Heart right ventricle (tissue), 16 donors: Measurements from ENCODE around the gene EXOSC7. TPM values are rescaled to one million over a fixed set of nuclear protein-coding genes. Genes with fewer than 3 reads are reported as not detected.
A peak's percentile ranks its signal among the peaks of the same experiment; 100 is the strongest.

Experiments used
- ATAC-seq, 8 donors: fragments of 200-7000 bp; cut with Tn5 transposase; one replicate each; pipeline ENCODE4 v1.9.1; 2020; ENCODE audit warnings: mild to moderate bottlenecking in 8 of 8, moderate library complexity in 8 of 8, moderate number of reproducible peaks in 1 of 8
- DNase-seq, 2 donors: peaks; one replicate each; pipeline ENCODE4 v3.0.0-alpha.2; 2020
- H3K27ac ChIP-seq, 10 donors: fragments of 200-600 bp; sonication (generic) in 2 of 10; one replicate each; pipeline versions ENCODE4 v1.5.0 to v1.8.0; 2020 to 2022; ENCODE audit warnings: mild to moderate bottlenecking in 3 of 10
- H3K27me3 ChIP-seq, 7 donors: fragments of 200-600 bp; one replicate each; pipeline ENCODE4 v1.8.0; 2021 to 2022; ENCODE audit warnings: mild to moderate bottlenecking in 2 of 7
- H3K36me3 ChIP-seq, 9 donors: fragments of 200-600 bp; sonication (generic) in 1 of 9; one replicate each; pipeline versions ENCODE4 v1.5.0 to v1.8.0; 2020 to 2022; ENCODE audit warnings: mild to moderate bottlenecking in 2 of 9
- H3K4me1 ChIP-seq, 9 donors: fragments of 200-600 bp; sonication (generic) in 1 of 9; one replicate each; pipeline versions ENCODE4 v1.5.0 to v1.8.0; 2020 to 2022; ENCODE audit warnings: mild to moderate bottlenecking in 4 of 9
- H3K4me3 ChIP-seq, 10 donors: fragments of 200-600 bp; sonication (generic) in 2 of 10; one replicate each; pipeline versions ENCODE4 v1.5.0 to v1.8.0; 2020 to 2022; ENCODE audit warnings: mild to moderate bottlenecking in 7 of 10, moderate library complexity in 2 of 10
- H3K9me3 ChIP-seq, 11 donors: fragments of 200-600 bp in 10 of 11; sonication (generic) in 2 of 11; one replicate each; pipeline versions ENCODE4 v1.5.0 to v1.8.0; 2013 to 2022; ENCODE audit warnings: mild to moderate bottlenecking in 2 of 11, control low read depth in 1 of 11, moderate library complexity in 1 of 11
- WGBS, 2 donors: extraction: QIAGEN DNeasy Blood & Tissue Kit; methylation state at CpG; one replicate each; pipeline ENCODE4 v1.1.7; 2013; ENCODE audit warnings: inconsistent platforms in 1 of 2; 5-methylcytosine and 5-hydroxymethylcytosine counted together
- intact Hi-C, 10 donors: fragments of 100-400 bp; cut with DNase I; formaldehyde crosslinking; loops; one replicate each; pipeline versions ENCODE4 v1.11.1 to v1.14.2; 2022
- polyA plus RNA-seq, 2 donors: library from polyadenylated mRNA; stranded (reverse); fragments of 200-250 nt; gene quantifications; one replicate each; pipeline ENCODE4 v1.2.3, GENCODE V29; 2013
- total RNA-seq, 10 donors: library from RNA; stranded (reverse); fragmentation: NEBNext Ultra II Directional in 3 of 10; extraction: Animal tissue kit (Norgen Biotek cat#: 25700) in 3 of 10; gene quantifications; one replicate each; pipeline versions ENCODE4 v1.2.1 to v1.2.4, GENCODE V29; 2021 to 2023
- TF ChIP-seq, protein P1 (sequence below), 9 donors: fragments of 200-600 bp; sonication (generic) in 2 of 9; IDR thresholded peaks; one replicate each; pipeline versions ENCODE4 v1.5.0 to v1.8.0; 2021 to 2022; ENCODE audit warnings: antibody characterized with exemption in 9 of 9, mild to moderate bottlenecking in 5 of 9, moderate library complexity in 1 of 9
- donor health status: Arrhythmogenic right ventricular cardiomyopathy.
- donor health status: ischemic (EF 13 %, LVEDD 7.1; RV severe dilation, severe dysfunction).
- donor health status: healthy with polysubstance abuse.
- donor health status: DM: no; HTN: yes; CAD: no.
- donor health status: DM: no; HTN: no; CAD: no.
- donor health status: ischemic (EF 25% LVEDD 6.9; RV normal size, moderate dysfunction).
- donor health status: ischemic (EF 25% LVEDD 5.7; RV mildly dilated, moderate dysfunction).
- donor health status: healthy.
- donor health status: DM: yes; HTN: yes; CAD: no.
- donor health status: Ischemic cardiomyopathy.
- donor health status: ischemic (EF 35%, LVEDD 5.7; RV mildly dilated, moderate dysfunction).
- donor health status: nonischemic (EF 11% LVEDD 7.7; RV severe dilation, severe dysfunction).
- donor health status: DM: yes; HTN: yes; CAD: no.
- donor health status: PGD.
- donor health status: ischemic (EF 29% LVEDD 5.4; RV normal size, mild dysfunction).
- donor health status: nonischemic (EF 23%, LVEDD 6.1; RV moderate dilation, normal function).

Gene EXOSC7
- total and polyA plus RNA-seq, 12 donors: 24.2 to 39.9 (median 32.1) TPM

DNA sequence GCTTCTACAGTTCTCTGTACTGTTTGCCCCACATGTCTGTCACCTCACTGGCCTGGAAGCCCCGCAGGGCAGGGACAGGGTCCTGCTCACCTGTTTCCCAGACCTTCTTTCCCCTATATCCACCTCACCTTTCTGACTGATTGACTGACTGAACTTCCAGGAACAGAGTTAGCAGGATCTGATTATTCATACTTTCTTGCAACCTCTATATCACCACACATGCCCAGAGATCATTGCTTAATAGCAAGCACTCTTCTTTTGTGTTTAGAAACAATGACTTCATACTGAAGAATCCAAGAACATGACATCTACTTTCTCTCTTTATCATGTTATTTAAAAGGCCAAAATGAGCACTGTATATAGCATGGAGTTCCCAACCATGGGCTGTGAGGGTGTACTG is 32.1 kb downstream of the EXOSC7 start:
- 100% methylated on average over 1 of the region's 1 CpG for WGBS, 2 donors
- ATAC-seq (no peak), DNase-seq (no peak)
- Histone ChIP-seq H3K27me3 (no peaks in the 10 kb centered on the region), H3K9me3 (peaks cover 0 to 8% (median 0%) of the 10 kb centered on the region in 11 donors), H3K36me3 (peaks cover 0 to 60% (median 10%) of the 10 kb centered on the region in 9 donors), H3K4me3 (no peak overlapping the region), H3K27ac (peak overlapping the region in 4 of 10 donors; percentile 11 to 90 (median 21)), H3K4me1 (peaks cover 14 to 60% (median 38%) of the 10 kb centered on the region in 9 donors)
- TF ChIP-seq, protein P1, sequence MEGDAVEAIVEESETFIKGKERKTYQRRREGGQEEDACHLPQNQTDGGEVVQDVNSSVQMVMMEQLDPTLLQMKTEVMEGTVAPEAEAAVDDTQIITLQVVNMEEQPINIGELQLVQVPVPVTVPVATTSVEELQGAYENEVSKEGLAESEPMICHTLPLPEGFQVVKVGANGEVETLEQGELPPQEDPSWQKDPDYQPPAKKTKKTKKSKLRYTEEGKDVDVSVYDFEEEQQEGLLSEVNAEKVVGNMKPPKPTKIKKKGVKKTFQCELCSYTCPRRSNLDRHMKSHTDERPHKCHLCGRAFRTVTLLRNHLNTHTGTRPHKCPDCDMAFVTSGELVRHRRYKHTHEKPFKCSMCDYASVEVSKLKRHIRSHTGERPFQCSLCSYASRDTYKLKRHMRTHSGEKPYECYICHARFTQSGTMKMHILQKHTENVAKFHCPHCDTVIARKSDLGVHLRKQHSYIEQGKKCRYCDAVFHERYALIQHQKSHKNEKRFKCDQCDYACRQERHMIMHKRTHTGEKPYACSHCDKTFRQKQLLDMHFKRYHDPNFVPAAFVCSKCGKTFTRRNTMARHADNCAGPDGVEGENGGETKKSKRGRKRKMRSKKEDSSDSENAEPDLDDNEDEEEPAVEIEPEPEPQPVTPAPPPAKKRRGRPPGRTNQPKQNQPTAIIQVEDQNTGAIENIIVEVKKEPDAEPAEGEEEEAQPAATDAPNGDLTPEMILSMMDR (IDR thresholded peaks at IDR 0.05): no peak
- intact Hi-C loops: no loop called here

DNA sequence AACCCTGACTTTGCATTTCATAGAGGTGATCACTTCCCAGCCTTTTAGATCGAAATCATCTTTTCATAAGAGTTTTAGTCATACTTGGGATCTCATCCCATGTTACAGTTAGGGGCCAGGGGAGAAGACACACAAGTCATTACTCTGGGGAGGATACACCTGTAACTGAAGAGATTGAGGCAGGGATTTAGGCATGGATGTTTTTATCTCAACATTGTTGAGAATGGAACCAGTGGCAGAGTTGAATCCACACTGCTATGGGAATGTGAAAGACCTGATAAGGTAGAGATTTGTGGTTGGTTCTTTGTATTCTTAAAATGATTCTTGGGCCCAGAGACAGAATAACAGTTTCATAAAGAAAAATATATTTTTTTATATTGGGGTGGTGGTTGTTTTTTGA is 33.8 kb downstream of the EXOSC7 start:
- H3K27ac ChIP-seq: peak overlapping the region in 6 of 10 donors; percentile 76 to 91 (median 88)

DNA sequence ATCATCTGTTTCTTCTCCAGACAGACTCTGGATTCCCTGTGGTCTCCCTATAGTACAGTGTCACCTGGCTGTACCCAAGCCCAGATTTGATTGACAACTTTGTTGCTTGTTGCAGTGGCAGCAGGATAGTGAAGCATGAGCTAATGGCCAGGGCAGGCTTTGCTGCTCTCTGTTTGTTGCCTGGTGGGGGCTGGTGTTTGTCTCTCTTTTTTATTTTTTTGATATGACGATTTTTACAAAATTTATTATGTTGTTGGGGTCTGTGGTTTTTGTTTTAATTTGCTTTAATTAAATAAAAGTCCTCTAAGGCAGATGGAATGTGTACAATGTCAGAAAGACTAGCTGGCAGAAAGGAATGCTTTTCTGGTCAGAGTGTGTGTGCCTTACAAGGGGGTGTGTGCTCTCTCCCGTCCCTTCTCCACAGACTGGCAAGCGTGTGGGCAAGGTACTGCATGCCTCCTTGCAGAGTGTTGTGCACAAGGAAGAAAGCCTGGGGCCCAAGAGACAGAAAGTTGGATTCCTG is 34.8 kb downstream of the EXOSC7 start:
- Histone ChIP-seq H3K27me3 (no peaks in the 10 kb centered on the region), H3K27ac (peak overlapping the region; percentile 67 to 91 (median 84)), H3K9me3 (no peaks in the 10 kb centered on the region), H3K36me3 (peaks cover 0 to 48% (median 3%) of the 10 kb centered on the region in 9 donors), H3K4me3 (no peak overlapping the region), H3K4me1 (peaks cover 11 to 62% (median 33%) of the 10 kb centered on the region in 9 donors)
- WGBS, 2 donors: 58 to 61% methylated on average over 3 of the region's 3 CpGs
- intact Hi-C loops: loop anchor here in 1 of 10 donors (5.0 kb wide), 1 partner anchor 34 kb away; the partner anchor contains the start of genes EXOSC7 and ZDHHC3
- TF ChIP-seq, protein P1 (IDR thresholded peaks at IDR 0.05): no peak
- ATAC-seq (peak in 4 of 8 donors; percentile 27 to 46 (median 36)), DNase-seq (no peak)

More for the DNA sequence above, 33.8 kb downstream of the EXOSC7 start:
- Histone ChIP-seq H3K9me3 (peaks cover 0 to 4% (median 0%) of the 10 kb centered on the region in 11 donors), H3K4me1 (peaks cover 11 to 62% (median 33%) of the 10 kb centered on the region in 9 donors), H3K27me3 (no peaks in the 10 kb centered on the region), H3K4me3 (no peak overlapping the region), H3K36me3 (peaks cover 0 to 56% (median 10%) of the 10 kb centered on the region in 9 donors)
- no peak for ATAC-seq
- intact Hi-C loops: loop anchor here in 1 of 10 donors (5.0 kb wide), 1 partner anchor 33 kb away; the partner anchor contains the start of genes EXOSC7 and ZDHHC3
- TF ChIP-seq, protein P1 (IDR thresholded peaks at IDR 0.05): no peak
- no peak for DNase-seq
- WGBS, 2 donors: 100% methylated on average over 1 of the region's 1 CpG

DNA sequence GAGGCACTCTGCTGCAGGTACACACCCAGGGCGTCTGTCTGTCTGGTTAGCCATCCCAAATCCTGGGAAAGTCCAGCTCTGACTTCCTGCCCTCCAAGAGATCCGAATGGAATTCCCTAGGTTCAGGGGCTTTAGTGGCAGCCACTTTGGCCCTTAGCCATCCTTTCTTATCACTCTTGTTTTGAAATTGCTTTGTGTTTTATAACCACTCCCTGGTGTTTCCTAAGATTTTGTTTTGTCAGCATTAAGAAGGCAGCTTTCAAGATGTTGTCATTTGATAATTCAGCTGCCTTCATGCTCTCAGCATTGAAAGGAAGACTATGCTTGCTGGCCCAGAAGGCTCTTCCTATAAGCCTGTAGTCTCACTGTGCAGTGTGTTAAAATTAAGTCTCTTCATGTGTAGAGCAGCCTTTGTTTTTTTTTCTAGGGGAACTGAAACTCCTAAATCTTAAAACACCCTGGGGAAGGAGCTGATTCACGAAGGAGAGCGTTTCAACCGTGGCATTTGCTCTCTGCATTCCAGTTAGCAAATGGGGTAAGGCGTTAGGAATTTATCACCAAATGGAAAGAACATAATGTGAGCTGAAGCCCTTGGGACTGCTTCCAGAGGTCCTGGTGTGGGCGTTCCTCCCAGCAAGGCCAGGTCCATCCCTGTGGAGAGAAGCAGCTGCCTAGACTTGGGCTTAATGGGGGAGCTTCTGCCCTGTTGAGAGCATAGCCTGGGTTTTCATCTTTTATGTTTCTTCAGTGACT is 35.9 kb downstream of the EXOSC7 start:
- intact Hi-C loops: loop anchor here in 2 of 10 donors (1.0 to 5.0 kb wide), 2 partner anchors 14 to 35 kb away; partner anchors contain the start of genes CLEC3B (in 1 of the 2), EXOSC7 (in 1 of the 2) and ZDHHC3 (in 1 of the 2)
- no peaks in the 10 kb centered on the region for H3K9me3 ChIP-seq
- DNase-seq (peak; percentile 64 to 79), ATAC-seq (peak; percentile 77 to 94 (median 86))
- 8 to 10% methylated on average over 7 of the region's 7 CpGs for WGBS, 2 donors
- peak overlapping the region in 2 of 10 donors; percentile 3 to 17 for H3K4me3 ChIP-seq
- H3K27me3 ChIP-seq: no peaks in the 10 kb centered on the region
- peak overlapping the region; percentile 67 to 91 (median 84) for H3K27ac ChIP-seq
- TF ChIP-seq, protein P1 (IDR thresholded peaks at IDR 0.05): no peak
- peaks cover 0 to 44% (median 3%) of the 10 kb centered on the region in 9 donors for H3K36me3 ChIP-seq
- peaks cover 11 to 61% (median 33%) of the 10 kb centered on the region in 9 donors for H3K4me1 ChIP-seq
